HG02678 (cell line): ENCODE measurements around the gene GPBAR1.

Experiments used
- ATAC-seq: cut with Tn5 transposase; IDR thresholded peaks from one replicate; pipeline ENCODE4 v1.9.1; 2021; ENCODE audit warnings: mild to moderate bottlenecking, moderate library complexity; ENCODE audit not compliant: unreplicated experiment

Gene GPBAR1

DNA sequence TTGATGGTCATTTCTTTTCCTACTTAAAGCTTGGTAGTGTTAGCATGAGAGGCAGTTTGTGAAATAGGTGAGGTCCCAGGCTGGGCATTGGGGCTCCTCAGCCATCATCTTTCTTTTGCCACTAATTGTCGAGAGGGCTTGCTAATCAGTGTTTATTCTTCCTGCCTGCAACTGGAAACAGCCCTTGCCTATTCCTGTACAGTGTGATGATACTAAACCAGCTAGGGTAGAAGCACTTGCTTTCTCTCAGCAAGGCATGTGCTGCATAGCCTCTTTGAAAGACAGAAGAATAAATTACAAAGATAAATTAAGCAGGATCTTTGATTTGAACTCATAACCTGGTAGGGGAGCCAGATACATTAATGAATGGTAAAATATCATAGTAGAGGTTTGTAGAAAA is 16.6 kb upstream of the GPBAR1 start:
- no peak for ATAC-seq

GRCh38 chr2:218244665-218245064 is 16.1 kb upstream of the GPBAR1 start:
- ATAC-seq, result no peak

DNA sequence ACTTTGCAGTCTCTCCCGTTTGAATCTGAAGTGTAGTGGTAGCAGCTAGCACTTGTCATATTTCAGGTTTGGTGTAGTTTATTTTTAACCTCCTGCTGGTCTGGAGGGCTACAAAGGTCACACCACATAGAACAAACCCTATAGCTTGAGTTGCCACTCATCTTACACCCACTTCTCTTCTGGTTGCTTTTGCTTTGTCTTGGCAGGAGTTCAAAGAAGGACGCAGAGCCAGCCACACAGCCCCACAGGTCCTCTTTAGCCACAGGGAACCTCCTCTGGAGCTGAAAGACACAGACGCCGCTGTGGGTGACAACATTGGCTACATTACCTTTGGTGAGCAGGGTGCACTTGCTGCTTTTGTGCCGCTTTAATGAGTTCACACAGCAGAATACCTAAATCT is 15.6 kb upstream of the GPBAR1 start:
- ATAC-seq, result no peak

- ATAC-seq, result no peak
Measured at GRCh38 chr2:218249691-218250090, 11.1 kb upstream of the GPBAR1 start.

GRCh38 chr2:218252509-218253231 is 8.1 kb upstream of the GPBAR1 start:
- no peak for ATAC-seq

DNA sequence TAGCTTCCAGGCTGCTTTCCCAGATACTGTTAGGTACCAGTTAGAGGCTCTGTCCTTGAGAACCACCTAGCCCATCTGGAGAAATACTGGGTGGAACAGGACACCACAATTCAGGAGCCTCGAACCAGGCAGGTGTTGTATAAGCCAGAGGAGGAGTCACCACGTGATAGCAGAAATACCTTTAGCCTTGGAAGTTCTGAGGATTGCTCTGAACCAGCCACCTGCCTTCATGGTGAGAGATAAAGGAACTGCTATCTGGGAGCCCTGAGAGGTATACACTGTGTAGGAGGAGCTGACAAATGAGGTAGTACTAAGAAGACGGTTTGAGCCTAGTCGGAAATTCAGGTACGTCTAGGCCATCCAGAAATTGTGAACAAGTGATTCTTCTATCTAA is 7.6 kb upstream of the GPBAR1 start:
- no peak for ATAC-seq

- ATAC-seq, result no peak
Measured at GRCh38 chr2:218255446-218255845, 5.4 kb upstream of the GPBAR1 start.

DNA sequence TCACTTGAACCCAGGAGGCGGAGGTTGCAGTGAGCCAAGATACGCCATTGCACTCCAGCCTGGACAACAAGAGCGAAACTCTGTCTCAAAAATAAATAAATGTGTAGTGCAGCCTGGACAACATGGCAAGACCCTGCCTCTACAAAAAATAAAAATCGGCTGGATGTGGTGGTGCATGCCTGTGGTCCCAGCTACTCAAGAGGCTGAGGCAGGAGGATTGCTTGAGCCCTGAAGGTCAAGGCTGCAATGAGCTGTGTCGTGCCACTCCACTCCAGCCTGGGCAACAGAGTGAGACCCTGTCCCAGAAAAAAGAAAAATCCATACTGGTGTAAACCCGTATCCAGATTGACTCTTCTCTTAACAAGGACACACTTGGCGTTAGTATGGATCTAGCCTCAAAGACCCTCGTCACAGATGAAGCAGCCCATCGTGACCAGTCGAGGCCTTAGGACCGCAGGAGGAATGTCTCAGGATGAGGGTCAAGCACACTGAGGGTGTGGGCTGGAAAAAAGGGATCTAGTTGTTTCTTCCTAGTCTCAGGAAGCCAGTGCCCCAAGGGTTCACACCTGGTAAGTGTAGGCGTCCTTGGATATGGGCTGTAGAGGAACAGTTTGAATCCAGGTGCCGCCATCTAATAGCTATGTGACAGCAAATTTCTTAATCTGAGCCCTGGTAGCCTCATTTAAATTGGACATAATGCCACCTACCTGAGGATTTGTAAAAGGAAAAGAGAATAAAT is 4.0 kb upstream of the GPBAR1 start:
- no peak for ATAC-seq

- peak; percentile 70 for ATAC-seq
Measured at GRCh38 chr2:218257390-218257981, 3.3 kb upstream of the GPBAR1 start.

GRCh38 chr2:218259099-218259961 is 1.5 kb upstream of the GPBAR1 start:
- no peak for ATAC-seq

- ATAC-seq, result no peak
Measured at GRCh38 chr2:218260166-218260565, 649 bp upstream of the GPBAR1 start.

GRCh38 chr2:218261423-218262236 is 815 bp downstream of the GPBAR1 start:
- no peak for ATAC-seq

GRCh38 chr2:218262237-218262600 is 1.4 kb downstream of the GPBAR1 start:
- no peak for ATAC-seq

DNA sequence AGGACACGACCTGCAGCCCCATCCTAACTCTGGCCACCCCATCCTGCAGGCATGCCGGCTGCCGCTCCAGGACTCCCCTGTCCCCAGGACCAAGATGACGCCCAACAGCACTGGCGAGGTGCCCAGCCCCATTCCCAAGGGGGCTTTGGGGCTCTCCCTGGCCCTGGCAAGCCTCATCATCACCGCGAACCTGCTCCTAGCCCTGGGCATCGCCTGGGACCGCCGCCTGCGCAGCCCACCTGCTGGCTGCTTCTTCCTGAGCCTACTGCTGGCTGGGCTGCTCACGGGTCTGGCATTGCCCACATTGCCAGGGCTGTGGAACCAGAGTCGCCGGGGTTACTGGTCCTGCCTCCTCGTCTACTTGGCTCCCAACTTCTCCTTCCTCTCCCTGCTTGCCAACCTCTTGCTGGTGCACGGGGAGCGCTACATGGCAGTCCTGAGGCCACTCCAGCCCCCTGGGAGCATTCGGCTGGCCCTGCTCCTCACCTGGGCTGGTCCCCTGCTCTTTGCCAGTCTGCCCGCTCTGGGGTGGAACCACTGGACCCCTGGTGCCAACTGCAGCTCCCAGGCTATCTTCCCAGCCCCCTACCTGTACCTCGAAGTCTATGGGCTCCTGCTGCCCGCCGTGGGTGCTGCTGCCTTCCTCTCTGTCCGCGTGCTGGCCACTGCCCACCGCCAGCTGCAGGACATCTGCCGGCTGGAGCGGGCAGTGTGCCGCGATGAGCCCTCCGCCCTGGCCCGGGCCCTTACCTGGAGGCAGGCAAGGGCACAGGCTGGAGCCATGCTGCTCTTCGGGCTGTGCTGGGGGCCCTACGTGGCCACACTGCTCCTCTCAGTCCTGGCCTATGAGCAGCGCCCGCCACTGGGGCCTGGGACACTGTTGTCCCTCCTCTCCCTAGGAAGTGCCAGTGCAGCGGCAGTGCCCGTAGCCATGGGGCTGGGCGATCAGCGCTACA is 2.1 kb downstream of the GPBAR1 start:
- no peak for ATAC-seq

DNA sequence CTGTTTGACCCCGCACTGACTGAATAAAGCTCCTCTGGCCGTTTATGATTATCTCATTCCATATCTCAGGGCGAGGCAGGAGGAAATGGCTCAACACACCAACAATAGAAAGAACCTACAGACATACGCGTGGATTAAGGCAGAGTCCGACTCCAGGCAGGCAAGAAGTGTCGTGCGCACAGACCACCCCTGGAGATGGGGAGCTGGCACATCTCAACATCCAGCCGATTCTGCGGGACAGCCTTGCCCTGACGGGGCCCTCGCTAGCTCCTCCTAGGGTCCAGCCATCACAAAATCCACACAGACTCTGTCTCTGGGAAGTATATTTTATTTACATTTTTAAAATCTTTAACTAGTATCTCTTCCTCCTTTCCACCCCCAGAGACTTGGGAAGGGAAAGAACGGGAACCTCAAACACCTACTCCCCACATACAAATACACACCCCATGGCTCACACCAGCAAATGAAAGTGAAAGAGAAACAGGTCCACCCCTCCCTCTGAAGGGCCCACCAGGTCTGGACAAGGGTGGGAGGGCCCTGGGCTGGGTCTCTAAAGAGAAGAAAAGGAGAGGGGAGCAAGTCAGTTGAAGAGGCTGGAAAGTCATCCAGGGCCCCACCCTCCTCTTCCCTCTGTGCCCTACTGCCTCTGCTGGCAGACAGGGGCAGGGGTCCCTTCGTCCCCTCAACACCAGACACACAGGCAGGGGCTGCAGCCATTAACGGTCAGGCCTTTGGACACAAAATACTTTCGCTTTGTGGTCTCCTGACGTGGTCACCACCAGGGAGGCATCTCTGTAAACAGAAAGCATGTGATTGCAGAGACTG is 3.2 kb downstream of the GPBAR1 start:
- ATAC-seq, result no peak

DNA sequence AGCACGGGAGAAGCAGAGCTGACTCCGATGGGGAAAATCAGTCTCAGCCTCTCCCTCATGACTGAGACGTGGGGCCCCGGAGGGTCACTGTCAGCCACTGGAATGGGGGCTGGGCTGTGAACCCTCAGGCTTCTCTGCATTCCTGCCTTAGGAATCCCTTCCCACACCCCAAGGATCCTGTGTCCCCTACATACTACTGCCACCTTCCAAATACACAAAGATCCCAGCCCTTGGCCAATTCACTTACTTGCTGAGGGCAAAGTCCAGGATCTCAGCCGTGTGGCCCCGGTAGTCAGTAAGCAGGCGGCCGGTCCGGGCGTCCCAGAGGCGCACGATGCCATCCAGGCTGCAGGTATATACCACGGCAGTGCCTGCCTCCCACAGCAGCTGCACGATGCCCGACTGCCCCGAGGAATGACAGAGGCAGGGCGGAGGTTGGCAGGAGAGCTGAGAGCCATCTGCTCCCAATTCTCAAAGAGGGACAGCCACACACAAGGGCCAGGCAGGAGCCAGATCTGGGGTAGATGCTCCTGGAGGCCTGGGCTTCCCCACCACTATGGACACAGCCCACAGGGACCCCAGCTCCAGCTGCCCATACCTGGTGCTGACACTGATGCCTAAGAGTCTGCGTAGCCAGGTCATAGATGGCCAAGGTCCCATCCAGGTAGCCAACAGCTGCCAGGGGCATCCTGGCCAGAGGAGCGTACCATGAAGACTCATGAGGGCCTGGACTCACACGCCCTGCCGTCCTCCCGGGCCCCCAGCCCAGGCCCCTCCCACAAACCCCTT is 4.2 kb downstream of the GPBAR1 start:
- ATAC-seq, result no peak

DNA sequence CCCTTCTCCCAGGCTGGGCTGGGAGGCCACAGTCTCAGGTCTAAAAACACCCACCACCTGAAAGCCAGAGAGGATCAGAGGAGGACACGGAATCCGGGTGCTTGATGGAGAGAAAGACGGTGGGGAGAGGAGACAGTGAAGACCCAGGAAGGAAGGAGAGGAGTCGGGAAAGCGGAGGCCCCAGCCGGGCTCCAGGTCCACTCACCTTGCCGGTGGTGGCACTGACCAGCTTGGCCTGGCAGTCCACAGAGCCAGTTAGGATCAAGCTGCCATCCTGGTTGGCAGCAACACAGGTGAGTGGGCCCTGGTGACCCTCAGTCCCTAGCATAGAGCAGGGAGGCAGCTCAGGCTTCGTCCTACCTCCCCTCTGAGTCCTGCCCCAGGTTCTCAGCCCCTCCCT is 4.8 kb downstream of the GPBAR1 start:
- no peak for ATAC-seq
